GM10248 (cell line): ENCODE data around the gene UGP2.

ENCODE experiments used
- CTCF ChIA-PET: fragments of 300-600 bp; sonication (Branson Sonifier 250); formaldehyde crosslinking; extraction: SDS; loops from one replicate; lab custom pipeline; 2021; ENCODE audit warnings: antibody characterized with exemption; lab: Yijun Ruan, JAX
- POLR2A ChIA-PET: fragments of 350-650 bp; sonication (Branson Sonifier 250); formaldehyde crosslinking; extraction: SDS; loops from one replicate; lab custom pipeline; 2020; ENCODE audit warnings: antibody characterized with exemption; lab: Yijun Ruan, JAX
- DNase-seq: peaks from one replicate; pipeline ENCODE4 v3.0.0; 2012; ENCODE audit errors: extremely low spot score
- CTCF ChIP-seq: IDR thresholded peaks from 2 replicates; pipeline ENCODE4 v1.5.1; 2012; ENCODE audit warnings: mild to moderate bottlenecking, low read depth; ENCODE audit errors: extremely low read depth, missing control alignments, control extremely low read depth

Gene UGP2

GRCh38 chr2:63875559-63876245 lies 34.0 kb downstream of the UGP2 start:
- DNase-seq = no peak
- ChIA-PET POLR2A (interaction anchor here (0.5 kb wide), 1 partner anchor 11 kb away, joined by 9 read pairs; no protein-coding TSS in a partner anchor), CTCF (interaction anchor here (1.0 to 7.7 kb wide), 5 partner anchors 12 to 184 kb away, joined by 3 to 54 read pairs (median 3); no protein-coding TSS in a partner anchor)
- TF ChIP-seq CTCF = no peak

GRCh38 chr2:63876311-63876710 lies 34.6 kb downstream of the UGP2 start:
- POLR2A ChIA-PET = interaction anchor here (0.5 kb wide), 1 partner anchor 11 kb away, joined by 9 read pairs; no protein-coding TSS in a partner anchor
- DNase-seq = no peak
- TF ChIP-seq CTCF = no peak
- CTCF ChIA-PET = interaction anchor here (1.0 to 7.7 kb wide), 4 partner anchors 12 to 82 kb away, joined by 3 to 54 read pairs (median 4); no protein-coding TSS in a partner anchor

GRCh38 chr2:63878486-63878885 lies 36.8 kb downstream of the UGP2 start:
- ChIA-PET CTCF (interaction anchor here (7.7 kb wide), 1 partner anchor 14 kb away, joined by 54 read pairs; no protein-coding TSS in a partner anchor), POLR2A (no interaction called here)

GRCh38 chr2:63879876-63880433 lies 38.3 kb downstream of the UGP2 start:
- CTCF ChIA-PET = no interaction called here
- POLR2A ChIA-PET = no interaction called here

More at GRCh38 chr2:63878486-63878885, 36.8 kb downstream of the UGP2 start:
- DNase-seq = no peak
- no peak for TF ChIP-seq CTCF

GRCh38 chr2:63880625-63881024 lies 38.9 kb downstream of the UGP2 start:
- no peak for DNase-seq
- CTCF ChIA-PET = no interaction called here
- no peak for TF ChIP-seq CTCF
- POLR2A ChIA-PET = no interaction called here

More at GRCh38 chr2:63879876-63880433, 38.3 kb downstream of the UGP2 start:
- DNase-seq = no peak
- TF ChIP-seq CTCF = no peak

GRCh38 chr2:63881205-63881604 lies 39.5 kb downstream of the UGP2 start:
- POLR2A ChIA-PET = no interaction called here

More at GRCh38 chr2:63881205-63881604, 39.5 kb downstream of the UGP2 start:
- TF ChIP-seq CTCF = no peak
- CTCF ChIA-PET = no interaction called here
- DNase-seq = no peak
